ENCODE data around the gene FCRLA. TPM values are rescaled to one million over a fixed set of nuclear protein-coding genes. Genes with fewer than 3 reads are reported as not detected.

Gene FCRLA
- polyA plus RNA-seq, 1 donor (not counting 4 experiments of a cell fraction or from before 2014, with no cell fraction given): 2.0 TPM

DNA sequence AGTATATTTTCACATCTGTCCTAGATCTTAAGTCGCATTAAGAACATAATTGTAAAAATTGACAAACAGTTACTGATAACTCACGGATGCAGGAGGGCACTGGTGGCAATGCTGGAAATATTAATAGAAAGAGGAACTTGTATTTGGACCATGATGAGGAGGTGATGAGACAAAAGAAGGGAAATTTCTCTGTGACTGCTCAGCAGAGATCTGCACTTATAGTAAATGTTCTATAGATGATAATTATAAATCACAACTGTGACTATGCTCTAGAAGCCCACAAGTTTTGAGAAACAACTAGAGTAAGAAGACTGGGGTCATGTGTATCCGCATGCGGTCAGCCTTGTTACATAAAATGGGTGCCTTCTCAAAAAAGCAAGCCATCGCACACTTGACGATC is 33.9 kb downstream of the FCRLA start:
- Histone ChIP-seq H3K4me3 (ENCODE audit: control insufficient read depth in 2 of 3, extremely low read depth in 1 of 3, insufficient read depth in 2 of 3, low read depth in 1 of 3, low read length in 3 of 3) (no peak overlapping the region), H3K4me2 (ENCODE audit: control insufficient read depth, extremely low read depth, insufficient read depth, low read depth, low read length) (no peak overlapping the region), H3K9me1 (ENCODE audit: control insufficient read depth, extremely low read depth, insufficient read depth, low read length) (no peaks in the 10 kb centered on the region), H3K9ac (ENCODE audit: control insufficient read depth, extremely low read depth, insufficient read depth, low read length) (no peak overlapping the region), H3K4me1 (ENCODE audit: control insufficient read depth, extremely low read depth, insufficient read depth, low read length) (peaks cover 13% of the 10 kb centered on the region), H3K36me3 (ENCODE audit: control insufficient read depth in 2 of 2, extremely low read depth in 1 of 2, insufficient read depth in 2 of 2, low read length in 2 of 2) (no peaks in the 10 kb centered on the region), H2AFZ (ENCODE audit: control insufficient read depth, low read length) (no peak overlapping the region), H3K79me2 (ENCODE audit: control insufficient read depth, insufficient read depth, low read length) (no peaks in the 10 kb centered on the region), H4K20me1 (ENCODE audit: control insufficient read depth, extremely low read depth, insufficient read depth, low read length) (no peaks in the 10 kb centered on the region), H3K9me3 (ENCODE audit: control insufficient read depth, low read depth, low read length) (no peaks in the 10 kb centered on the region), H3K27ac (ENCODE audit: control insufficient read depth, insufficient read depth, low read length) (no peak overlapping the region), H3K27me3 (ENCODE audit: control insufficient read depth, extremely low read depth, insufficient read depth, low read length) (no peaks in the 10 kb centered on the region)
- dilution Hi-C loops (cut with MboI; ENCODE audit: extremely low pct_ligation_motif_present, low sequenced_read_pairs): no loop called here
- DNase-seq (ENCODE audit: low read depth, low spot score) (no peak), FAIRE-seq (no peak)
- TF ChIP-seq EZH2 (IDR thresholded peaks at IDR 0.05; ENCODE audit: low read length): no peak
- TF ChIP-seq, protein P1, sequence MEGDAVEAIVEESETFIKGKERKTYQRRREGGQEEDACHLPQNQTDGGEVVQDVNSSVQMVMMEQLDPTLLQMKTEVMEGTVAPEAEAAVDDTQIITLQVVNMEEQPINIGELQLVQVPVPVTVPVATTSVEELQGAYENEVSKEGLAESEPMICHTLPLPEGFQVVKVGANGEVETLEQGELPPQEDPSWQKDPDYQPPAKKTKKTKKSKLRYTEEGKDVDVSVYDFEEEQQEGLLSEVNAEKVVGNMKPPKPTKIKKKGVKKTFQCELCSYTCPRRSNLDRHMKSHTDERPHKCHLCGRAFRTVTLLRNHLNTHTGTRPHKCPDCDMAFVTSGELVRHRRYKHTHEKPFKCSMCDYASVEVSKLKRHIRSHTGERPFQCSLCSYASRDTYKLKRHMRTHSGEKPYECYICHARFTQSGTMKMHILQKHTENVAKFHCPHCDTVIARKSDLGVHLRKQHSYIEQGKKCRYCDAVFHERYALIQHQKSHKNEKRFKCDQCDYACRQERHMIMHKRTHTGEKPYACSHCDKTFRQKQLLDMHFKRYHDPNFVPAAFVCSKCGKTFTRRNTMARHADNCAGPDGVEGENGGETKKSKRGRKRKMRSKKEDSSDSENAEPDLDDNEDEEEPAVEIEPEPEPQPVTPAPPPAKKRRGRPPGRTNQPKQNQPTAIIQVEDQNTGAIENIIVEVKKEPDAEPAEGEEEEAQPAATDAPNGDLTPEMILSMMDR (optimal IDR thresholded peaks at IDR 0.05 in 1 of 3, IDR thresholded peaks at IDR 0.05 in 1 of 3, conservative IDR thresholded peaks at IDR 0.05 in 1 of 3; ENCODE audit: extremely low read depth in 1 of 3, insufficient read depth in 2 of 3, low read length in 3 of 3): no peak

DNA sequence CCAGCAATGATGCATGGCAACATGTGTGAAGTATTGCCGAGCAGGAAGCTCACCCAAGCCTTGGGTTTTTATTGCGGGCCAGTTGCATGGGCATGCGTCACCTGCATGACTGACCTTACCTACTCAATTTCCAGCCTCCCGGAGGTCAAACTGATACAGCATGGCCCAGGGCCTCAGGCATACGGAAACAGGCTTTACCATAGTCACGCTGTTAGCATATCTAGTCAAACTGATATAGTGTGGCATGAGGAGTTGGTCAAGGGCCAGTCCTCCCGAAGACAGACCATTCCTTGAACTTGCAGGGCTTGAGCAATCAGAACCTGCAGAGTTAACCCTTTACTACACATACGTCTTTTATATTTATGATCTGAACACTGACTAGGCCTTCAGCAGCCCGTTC is 36.2 kb downstream of the FCRLA start:
- no peaks in the 10 kb centered on the region for H3K27me3 ChIP-seq (ENCODE audit: control insufficient read depth, extremely low read depth, insufficient read depth, low read length)
- TF ChIP-seq EZH2 (IDR thresholded peaks at IDR 0.05; ENCODE audit: low read length): no peak
- TF ChIP-seq, protein P1 (optimal IDR thresholded peaks at IDR 0.05 in 1 of 3, IDR thresholded peaks at IDR 0.05 in 1 of 3, conservative IDR thresholded peaks at IDR 0.05 in 1 of 3; ENCODE audit: extremely low read depth in 1 of 3, insufficient read depth in 2 of 3, low read length in 3 of 3): no peak
- H3K27ac ChIP-seq (ENCODE audit: control insufficient read depth, insufficient read depth, low read length): peak overlapping the region; percentile 54
- FAIRE-seq: no peak
- H3K9me3 ChIP-seq (ENCODE audit: control insufficient read depth, low read depth, low read length): no peaks in the 10 kb centered on the region
- no peaks in the 10 kb centered on the region for H3K9me1 ChIP-seq (ENCODE audit: control insufficient read depth, extremely low read depth, insufficient read depth, low read length)
- no peak overlapping the region for H2AFZ ChIP-seq (ENCODE audit: control insufficient read depth, low read length)
- no peak overlapping the region for H3K4me3 ChIP-seq (ENCODE audit: control insufficient read depth in 2 of 3, extremely low read depth in 1 of 3, insufficient read depth in 2 of 3, low read depth in 1 of 3, low read length in 3 of 3)
- H3K79me2 ChIP-seq (ENCODE audit: control insufficient read depth, insufficient read depth, low read length): no peaks in the 10 kb centered on the region
- no peaks in the 10 kb centered on the region for H4K20me1 ChIP-seq (ENCODE audit: control insufficient read depth, extremely low read depth, insufficient read depth, low read length)
- H3K9ac ChIP-seq (ENCODE audit: control insufficient read depth, extremely low read depth, insufficient read depth, low read length): no peak overlapping the region
- peaks cover 4% of the 10 kb centered on the region for H3K4me1 ChIP-seq (ENCODE audit: control insufficient read depth, extremely low read depth, insufficient read depth, low read length)
- dilution Hi-C loops (cut with MboI; ENCODE audit: extremely low pct_ligation_motif_present, low sequenced_read_pairs): no loop called here
- DNase-seq (ENCODE audit: low read depth, low spot score): no peak
- no peaks in the 10 kb centered on the region for H3K36me3 ChIP-seq (ENCODE audit: control insufficient read depth in 2 of 2, extremely low read depth in 1 of 2, insufficient read depth in 2 of 2, low read length in 2 of 2)
- H3K4me2 ChIP-seq (ENCODE audit: control insufficient read depth, extremely low read depth, insufficient read depth, low read depth, low read length): no peak overlapping the region
